Upper lobe of left lung (tissue), 6 donors: ENCODE data around the gene FAM118A. TPM values are rescaled to one million over a fixed set of nuclear protein-coding genes. Genes with fewer than 3 reads are reported as not detected.

Experiments
- ATAC-seq, 2 donors: fragments of 200-7000 bp; cut with Tn5 transposase; one replicate each; pipeline ENCODE4 v1.9.1; 2022; ENCODE audit warnings: mild to moderate bottlenecking in 2 of 2, moderate library complexity in 2 of 2; ENCODE audit not compliant: low FRiP score in 2 of 2
- DNase-seq, 2 donors: peaks; one replicate each; pipeline ENCODE4 v3.0.0-alpha.2; 2019 to 2020
- H3K27ac ChIP-seq, 4 donors: fragments of 200-600 bp; sonication (generic); one replicate each; pipeline ENCODE4 v1.5.1; 2016 to 2019
- H3K27me3 ChIP-seq, 4 donors: fragments of 200-600 bp; sonication (generic); one replicate each; pipeline ENCODE4 v1.5.1; 2017 to 2019
- H3K36me3 ChIP-seq, 4 donors: fragments of 200-600 bp; sonication (generic); one replicate each; pipeline ENCODE4 v1.5.1; 2016 to 2019
- H3K4me1 ChIP-seq, 4 donors: fragments of 200-600 bp; sonication (generic); one replicate each; pipeline ENCODE4 v1.5.1; 2018 to 2019
- H3K4me3 ChIP-seq, 4 donors: fragments of 200-600 bp; sonication (generic); one replicate each; pipeline ENCODE4 v1.5.1; 2017 to 2019; ENCODE audit warnings: mild to moderate bottlenecking in 2 of 4, moderate library complexity in 1 of 4
- H3K9me3 ChIP-seq, 4 donors: fragments of 200-600 bp; sonication (generic); one replicate each; pipeline ENCODE4 v1.5.1; 2018 to 2019
- EP300 ChIP-seq, 4 donors: sonication (generic); formaldehyde crosslinking; IDR thresholded peaks; one replicate each; pipeline ENCODE4 v1.5.1; 2017; ENCODE audit warnings: antibody characterized with exemption in 4 of 4, control low read depth in 2 of 4
- POLR2A ChIP-seq, 4 donors: fragments of 450-650 bp; IDR thresholded peaks; one replicate each; pipeline ENCODE4 v1.5.1; 2016 to 2017; ENCODE audit warnings: antibody characterized with exemption in 4 of 4, mild to moderate bottlenecking in 2 of 4
- POLR2AphosphoS5 ChIP-seq, 2 donors: sonication (generic); formaldehyde crosslinking; IDR thresholded peaks; one replicate each; pipeline ENCODE4 v1.5.1; 2017; ENCODE audit warnings: antibody characterized with exemption in 2 of 2
- WGBS, 2 donors: methylation state at CpG; one replicate each; pipeline ENCODE4 v1.1.5; 2017 to 2018; 5-methylcytosine and 5-hydroxymethylcytosine counted together
- total RNA-seq, 6 donors: library from RNA; depleted of rRNA in 4 of 6; stranded (reverse); fragments of >200 nt in 4 of 6; gene quantifications; one replicate each; pipeline versions ENCODE4 v1.1.0 to v1.2.1, GENCODE V29; 2016 to 2021
- TF ChIP-seq, protein P1 (sequence below), 6 experiments: fragments of 450-650 bp in 4 of 6; fragments of 200-600 bp in 2 of 6; sonication (generic) in 2 of 6; IDR thresholded peaks; one replicate each; pipeline ENCODE4 v1.5.1; 2016 to 2019; ENCODE audit warnings: antibody characterized with exemption in 6 of 6
- donor health status: DM: no; HTN: no; CAD: no; lungs with moderate emphysema.
- donor health status: DM: no; HTN: yes; CAD: no; lungs with severe emphysema.

FAM118A gene
- total RNA-seq, 6 donors from 2014 or later: 9.2 to 161 (median 27.6) TPM

DNA sequence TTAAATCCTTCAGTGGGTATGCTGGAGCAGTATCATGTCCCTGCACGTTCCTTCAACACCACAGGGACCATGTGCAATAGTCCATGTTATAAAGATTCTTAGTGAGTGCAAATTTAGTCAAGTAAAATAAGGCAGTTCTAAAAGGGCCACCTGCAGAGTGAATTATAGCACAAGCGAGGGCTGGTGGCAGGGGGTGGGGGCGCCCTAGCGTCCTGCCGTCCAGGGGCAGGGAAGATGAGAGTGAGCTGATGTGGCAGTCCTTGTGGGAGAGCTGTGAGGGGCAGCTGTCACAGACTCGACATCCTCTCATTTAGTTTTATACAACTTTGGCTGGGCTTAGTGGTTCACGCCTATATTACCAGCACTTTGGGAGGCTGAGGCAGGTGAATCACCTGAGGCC, 29.1 kb downstream of the FAM118A start:
- peaks cover 13 to 18% (median 15%) of the 10 kb centered on the region in 4 donors for H3K4me1 ChIP-seq
- H3K27ac ChIP-seq: no peak overlapping the region
- peaks cover 0 to 45% (median 31%) of the 10 kb centered on the region in 4 donors for H3K36me3 ChIP-seq
- H3K4me3 ChIP-seq: no peak overlapping the region
- H3K9me3 ChIP-seq: no peaks in the 10 kb centered on the region
- 88 to 96% methylated on average over 7 of the region's 7 CpGs for WGBS, 2 donors
- TF ChIP-seq POLR2A (IDR thresholded peaks at IDR 0.05) (no peak), POLR2AphosphoS5 (IDR thresholded peaks at IDR 0.05) (no peak), EP300 (IDR thresholded peaks at IDR 0.05) (no peak)
- TF ChIP-seq, protein P1, sequence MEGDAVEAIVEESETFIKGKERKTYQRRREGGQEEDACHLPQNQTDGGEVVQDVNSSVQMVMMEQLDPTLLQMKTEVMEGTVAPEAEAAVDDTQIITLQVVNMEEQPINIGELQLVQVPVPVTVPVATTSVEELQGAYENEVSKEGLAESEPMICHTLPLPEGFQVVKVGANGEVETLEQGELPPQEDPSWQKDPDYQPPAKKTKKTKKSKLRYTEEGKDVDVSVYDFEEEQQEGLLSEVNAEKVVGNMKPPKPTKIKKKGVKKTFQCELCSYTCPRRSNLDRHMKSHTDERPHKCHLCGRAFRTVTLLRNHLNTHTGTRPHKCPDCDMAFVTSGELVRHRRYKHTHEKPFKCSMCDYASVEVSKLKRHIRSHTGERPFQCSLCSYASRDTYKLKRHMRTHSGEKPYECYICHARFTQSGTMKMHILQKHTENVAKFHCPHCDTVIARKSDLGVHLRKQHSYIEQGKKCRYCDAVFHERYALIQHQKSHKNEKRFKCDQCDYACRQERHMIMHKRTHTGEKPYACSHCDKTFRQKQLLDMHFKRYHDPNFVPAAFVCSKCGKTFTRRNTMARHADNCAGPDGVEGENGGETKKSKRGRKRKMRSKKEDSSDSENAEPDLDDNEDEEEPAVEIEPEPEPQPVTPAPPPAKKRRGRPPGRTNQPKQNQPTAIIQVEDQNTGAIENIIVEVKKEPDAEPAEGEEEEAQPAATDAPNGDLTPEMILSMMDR (IDR thresholded peaks at IDR 0.05): no peak
- ATAC-seq (no peak), DNase-seq (no peak)
- H3K27me3 ChIP-seq: no peaks in the 10 kb centered on the region

DNA sequence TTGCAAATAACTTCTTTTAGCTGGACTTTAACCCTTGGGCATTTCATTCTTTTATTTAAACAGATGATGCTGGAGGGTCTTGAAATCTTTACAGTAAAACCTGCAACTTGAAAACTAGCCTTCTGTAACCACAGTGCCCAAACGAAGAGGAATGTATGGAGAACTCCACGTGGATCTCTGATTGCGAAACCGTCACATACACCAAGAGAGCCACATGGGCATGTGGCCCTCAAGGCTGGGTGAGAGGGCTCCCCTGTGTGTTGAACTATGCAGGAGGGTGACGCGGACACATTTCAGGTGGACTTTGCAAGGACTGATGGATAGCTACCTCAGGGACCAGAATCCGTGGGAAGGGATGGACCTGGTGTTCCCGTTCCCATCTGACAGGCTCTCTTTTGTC, 30.6 kb downstream of the FAM118A start:
- WGBS, 2 donors: 80 to 83% methylated on average over 8 of the region's 8 CpGs
- Histone ChIP-seq H3K27me3 (no peaks in the 10 kb centered on the region), H3K4me1 (peaks cover 13 to 18% (median 15%) of the 10 kb centered on the region in 4 donors), H3K27ac (no peak overlapping the region), H3K9me3 (no peaks in the 10 kb centered on the region), H3K4me3 (no peak overlapping the region), H3K36me3 (peaks cover 0 to 30% (median 29%) of the 10 kb centered on the region in 4 donors)
- TF ChIP-seq POLR2AphosphoS5 (IDR thresholded peaks at IDR 0.05): no peak
- TF ChIP-seq POLR2A (IDR thresholded peaks at IDR 0.05): no peak
- TF ChIP-seq EP300 (IDR thresholded peaks at IDR 0.05): no peak
- TF ChIP-seq, protein P1 (IDR thresholded peaks at IDR 0.05): no peak
- no peak for ATAC-seq
- no peak for DNase-seq

DNA sequence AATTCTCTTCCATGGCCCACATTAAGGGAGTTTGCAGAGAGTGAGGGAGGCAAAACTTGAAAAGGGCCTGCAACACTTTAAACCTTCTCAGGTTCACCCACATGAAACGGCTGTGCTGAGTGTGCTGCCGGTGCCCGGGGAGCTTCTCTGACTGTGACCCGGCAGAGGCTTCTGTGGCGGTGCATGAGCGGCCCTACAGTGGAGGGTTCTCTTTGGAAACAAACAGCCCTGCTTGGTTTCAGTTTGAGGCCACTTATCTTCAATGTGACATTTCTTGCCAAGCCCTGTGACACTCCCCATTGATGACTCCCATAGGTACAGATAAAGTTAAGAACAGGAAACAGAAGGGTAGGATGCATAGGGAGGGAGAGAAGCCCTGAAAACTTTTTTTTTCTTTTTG, 31.8 kb downstream of the FAM118A start:
- 61 to 79% methylated on average over 6 of the region's 6 CpGs for WGBS, 2 donors
- ATAC-seq (no peak), DNase-seq (no peak)
- Histone ChIP-seq H3K4me3 (no peak overlapping the region), H3K27ac (no peak overlapping the region), H3K27me3 (no peaks in the 10 kb centered on the region), H3K36me3 (peaks cover 0 to 27% (median 26%) of the 10 kb centered on the region in 4 donors), H3K4me1 (peaks cover 8 to 17% (median 10%) of the 10 kb centered on the region in 4 donors), H3K9me3 (no peaks in the 10 kb centered on the region)
- TF ChIP-seq EP300 (IDR thresholded peaks at IDR 0.05) (no peak), POLR2A (IDR thresholded peaks at IDR 0.05) (no peak), POLR2AphosphoS5 (IDR thresholded peaks at IDR 0.05) (no peak)
- TF ChIP-seq, protein P1 (IDR thresholded peaks at IDR 0.05): no peak

DNA sequence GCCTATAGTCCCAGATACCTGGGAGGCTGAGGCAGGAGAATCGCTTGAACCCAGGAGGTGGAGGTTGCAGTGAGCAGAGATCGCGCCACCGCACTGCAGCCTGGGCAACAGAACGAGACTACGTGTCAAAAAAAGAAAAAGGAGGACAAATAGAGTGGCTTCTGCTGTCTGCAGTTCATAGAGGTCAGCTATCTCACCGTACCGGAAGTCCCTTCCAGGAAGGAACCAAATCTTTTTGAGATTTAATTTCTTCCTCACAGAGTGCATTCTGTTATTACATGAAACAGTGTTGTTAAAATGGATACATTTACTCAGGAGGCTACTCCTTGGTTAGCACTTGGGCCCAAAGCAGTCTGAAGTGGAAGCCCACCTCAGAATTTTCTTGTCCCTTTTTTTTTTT, 33.4 kb downstream of the FAM118A start:
- H3K9me3 ChIP-seq: no peaks in the 10 kb centered on the region
- no peak overlapping the region for H3K4me3 ChIP-seq
- H3K27ac ChIP-seq: no peak overlapping the region
- ATAC-seq (no peak), DNase-seq (no peak)
- peaks cover 0 to 26% (median 25%) of the 10 kb centered on the region in 4 donors for H3K36me3 ChIP-seq
- H3K27me3 ChIP-seq: no peaks in the 10 kb centered on the region
- TF ChIP-seq POLR2AphosphoS5 (IDR thresholded peaks at IDR 0.05) (no peak), EP300 (IDR thresholded peaks at IDR 0.05) (no peak)
- WGBS, 2 donors: 83 to 92% methylated on average over 8 of the region's 8 CpGs
- H3K4me1 ChIP-seq: peaks cover 0 to 4% (median 2%) of the 10 kb centered on the region in 4 donors

DNA sequence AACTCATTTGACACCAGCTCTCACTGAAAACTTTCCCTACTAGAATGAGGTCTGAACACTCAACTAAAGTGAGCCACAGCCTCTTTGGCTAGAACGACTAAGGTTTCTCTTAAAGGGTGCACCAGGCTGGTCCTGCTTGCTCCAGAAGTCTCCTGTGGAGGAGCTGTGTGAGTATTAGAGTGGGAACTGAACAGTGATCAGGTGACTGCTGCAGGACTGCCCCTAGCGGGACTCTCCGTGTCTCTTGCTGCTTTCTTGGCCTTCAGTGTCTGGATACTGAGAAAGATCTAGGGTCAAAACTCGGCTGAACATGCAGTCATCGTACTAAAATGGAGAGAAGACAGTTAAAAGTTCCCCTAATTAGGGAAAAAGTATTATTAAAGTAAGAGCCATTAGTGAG, 34.6 kb downstream of the FAM118A start:
- WGBS, 2 donors: 60 to 62% methylated on average over 5 of the region's 5 CpGs
- TF ChIP-seq, protein P1 (IDR thresholded peaks at IDR 0.05): no peak
- no peak for TF ChIP-seq EP300 (IDR thresholded peaks at IDR 0.05)
- no peak for TF ChIP-seq POLR2A (IDR thresholded peaks at IDR 0.05)
- TF ChIP-seq POLR2AphosphoS5 (IDR thresholded peaks at IDR 0.05): no peak
- no peaks in the 10 kb centered on the region for H3K9me3 ChIP-seq
- ATAC-seq (no peak), DNase-seq (no peak)
- H3K4me3 ChIP-seq: no peak overlapping the region
- no peaks in the 10 kb centered on the region for H3K27me3 ChIP-seq
- H3K4me1 ChIP-seq: peaks cover 0 to 4% (median 2%) of the 10 kb centered on the region in 4 donors
- no peak overlapping the region for H3K27ac ChIP-seq
- peaks cover 0 to 25% (median 19%) of the 10 kb centered on the region in 4 donors for H3K36me3 ChIP-seq
